CD4-positive, alpha-beta T cell treated with Interleukin-4 for 4 hours (primary cell): Measurements from ENCODE around the gene CLTB.
"Not testable (repeated sequence)": the region's sequence is repeated elsewhere in the genome, so short reads cannot be mapped to it uniquely, and the experiment has no call there.

Experiments
- DNase-seq: peaks from one replicate; pipeline ENCODE4 v3.0.0-alpha.2; 2020

CLTB gene

DNA sequence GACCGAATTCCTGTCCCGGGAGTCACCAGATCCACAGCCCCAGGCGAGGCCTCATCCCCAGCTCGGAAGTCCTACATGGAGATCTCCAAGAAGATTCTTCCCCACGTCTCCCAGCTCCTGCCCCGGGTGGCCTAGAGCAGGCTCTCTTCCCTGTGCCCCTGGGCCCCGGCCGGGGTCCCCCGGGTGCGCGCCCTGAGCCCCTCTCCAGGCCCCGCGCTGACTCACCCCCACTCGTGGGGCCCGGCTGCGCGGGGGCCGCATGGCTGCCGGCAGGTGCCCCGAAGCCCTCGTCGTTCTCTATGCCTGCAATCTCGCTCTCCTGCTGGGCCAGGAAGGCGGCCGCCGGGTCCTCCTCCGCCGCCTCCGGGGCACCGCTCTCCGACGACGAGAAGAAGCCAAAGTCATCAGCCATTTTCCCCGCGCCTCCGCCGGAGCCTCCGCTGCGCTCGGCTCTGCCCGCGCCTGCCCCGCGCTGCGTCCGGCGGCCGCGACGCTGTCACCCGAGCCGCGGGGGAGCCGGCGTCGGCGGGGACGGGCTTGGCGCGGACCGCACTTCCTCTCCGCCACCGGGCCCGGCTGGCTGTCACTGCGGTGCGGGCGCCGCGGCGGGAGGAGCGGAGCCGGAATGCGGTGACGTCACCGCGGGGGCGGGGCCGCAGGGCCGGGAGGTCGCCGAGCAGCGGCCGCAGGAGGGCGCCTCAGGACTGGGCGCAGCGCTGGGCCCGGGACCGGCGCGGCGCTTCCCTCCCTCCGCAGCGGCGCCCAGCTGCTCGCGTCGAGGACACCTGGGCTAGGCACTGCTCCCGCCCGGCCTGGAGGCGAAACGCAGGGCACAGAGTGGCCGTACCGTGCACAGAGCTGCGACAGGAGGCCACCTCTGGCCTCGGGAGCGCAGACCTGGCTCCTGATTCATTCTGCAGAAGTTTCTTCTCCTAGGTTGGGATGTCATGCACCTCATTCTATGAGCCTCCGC is at the start of gene CLTB:
TSS of gene CLTB (minus strand) at position 588 of the 973 bp plus-strand sequence. CDS start at position 412, 176 bp downstream.
- peak; percentile 84 for DNase-seq

- no peak for DNase-seq
Observed at GRCh38 chr5:176463113-176463764, 46.9 kb upstream of the CLTB start.

DNA sequence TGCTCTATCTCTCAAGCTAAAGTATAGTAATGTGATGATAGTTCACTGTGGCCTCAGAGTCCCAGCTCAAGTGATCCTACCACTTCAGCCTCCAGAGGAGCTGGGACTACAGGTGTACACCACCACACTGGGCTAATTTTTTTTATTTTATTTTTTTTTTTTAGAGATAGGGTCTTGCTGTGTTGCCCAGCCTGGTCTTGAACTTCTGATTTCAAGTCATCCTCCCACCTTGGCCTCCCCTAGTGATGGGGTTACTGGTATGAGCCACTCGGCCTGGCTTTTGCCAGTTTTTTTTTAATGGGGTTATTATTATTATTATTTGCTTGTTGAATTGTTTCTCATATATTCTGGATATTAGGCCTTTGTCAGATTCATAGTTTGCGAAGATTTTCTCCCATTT is 45.0 kb upstream of the CLTB start:
- DNase-seq: no peak

GRCh38 chr5:176458904-176459561 is 42.7 kb upstream of the CLTB start:
- no peak for DNase-seq

GRCh38 chr5:176454724-176455394 is 38.5 kb upstream of the CLTB start:
- no peak for DNase-seq

DNA sequence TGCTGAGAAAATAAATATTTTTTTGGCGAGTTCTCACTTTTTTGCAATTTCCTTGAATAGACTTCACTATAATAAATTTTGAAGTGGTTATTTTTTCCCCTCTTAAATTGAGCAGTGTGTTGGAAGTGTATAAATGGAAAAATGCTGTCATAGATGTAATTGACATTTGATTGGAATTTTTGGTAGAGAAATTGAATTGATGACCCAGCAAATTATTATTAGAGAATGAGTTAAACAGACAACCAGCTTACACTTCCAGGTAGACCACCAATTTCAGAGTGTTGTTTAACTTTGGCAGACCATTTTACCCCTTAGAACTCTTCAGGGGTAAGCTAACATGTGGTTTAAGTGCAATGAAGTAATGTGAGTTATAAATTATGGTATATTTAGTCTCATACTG is 33.7 kb upstream of the CLTB start:
- DNase-seq: no peak

DNA sequence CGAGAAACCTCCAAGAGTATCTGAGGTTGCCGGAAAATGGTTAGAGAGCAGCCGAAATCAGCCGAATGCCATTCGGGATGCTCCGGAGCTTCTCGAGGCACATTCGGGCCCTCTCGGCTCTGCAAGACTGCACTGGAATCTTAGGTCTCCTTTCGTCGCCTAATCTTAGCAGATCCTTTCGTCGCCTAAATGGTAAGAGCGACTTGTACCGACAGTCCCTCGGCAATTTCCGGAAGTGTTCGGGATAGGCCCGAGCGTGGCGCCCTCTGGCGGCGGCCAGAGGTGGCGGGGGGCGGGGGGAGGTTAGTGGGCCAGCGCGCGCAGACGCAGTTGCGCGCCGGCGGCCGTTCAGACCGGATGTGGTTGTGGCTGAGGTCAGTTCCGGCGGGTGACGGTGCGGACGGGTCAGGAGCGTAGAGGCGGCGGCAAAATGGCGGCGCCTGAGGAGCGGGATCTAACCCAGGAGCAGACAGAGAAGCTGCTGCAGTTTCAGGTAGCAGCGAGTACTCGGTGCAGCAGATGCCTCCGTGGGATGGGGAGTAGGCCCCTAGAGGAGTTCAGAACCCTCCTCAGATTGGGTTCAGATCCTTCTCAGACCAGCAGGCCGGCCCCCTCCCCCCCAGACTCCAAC is 31.8 kb upstream of the CLTB start, which contains the start of gene FAF2:
TSS of gene FAF2 (plus strand) at position 408 of the 631 bp plus-strand sequence. CDS start at position 431, 23 bp downstream.
- DNase-seq: peak; percentile 98

GRCh38 chr5:176447591-176447977 is 31.2 kb upstream of the CLTB start:
- no peak for DNase-seq

DNA sequence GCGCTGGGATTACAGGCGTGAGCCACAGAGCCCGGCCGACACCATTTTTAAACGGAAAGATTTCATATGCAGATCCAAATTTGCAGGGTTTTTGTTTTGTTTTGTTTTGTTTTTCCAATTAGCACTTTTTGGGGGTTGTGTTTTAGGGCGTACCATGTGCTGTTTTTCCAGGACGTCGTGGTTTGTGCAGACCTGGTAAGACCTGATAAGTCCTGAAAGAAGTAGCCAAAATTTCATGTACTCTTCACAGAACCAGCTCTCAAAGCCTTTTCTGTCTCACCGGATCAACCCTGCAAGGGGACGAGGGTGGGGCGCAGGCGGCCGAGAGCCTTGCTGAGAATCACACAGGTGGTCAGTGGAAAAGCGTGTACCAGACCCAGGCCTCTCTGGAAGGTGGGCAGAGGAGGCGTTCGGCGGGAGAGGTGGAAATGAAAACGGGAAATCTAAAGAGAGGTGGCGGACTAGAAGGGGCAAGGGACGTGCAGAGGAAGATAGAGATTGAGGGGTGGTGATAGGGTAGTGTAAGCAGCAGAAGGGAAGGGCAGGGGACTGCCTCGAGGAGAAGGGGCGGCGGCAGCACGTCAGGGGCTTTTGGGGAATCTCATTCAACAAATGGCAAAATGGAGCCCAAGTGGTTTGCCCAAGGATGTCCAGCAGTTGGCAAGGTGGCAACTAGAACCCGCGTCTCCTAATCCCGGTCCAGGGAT is 30.7 kb upstream of the CLTB start:
- no peak for DNase-seq

DNA sequence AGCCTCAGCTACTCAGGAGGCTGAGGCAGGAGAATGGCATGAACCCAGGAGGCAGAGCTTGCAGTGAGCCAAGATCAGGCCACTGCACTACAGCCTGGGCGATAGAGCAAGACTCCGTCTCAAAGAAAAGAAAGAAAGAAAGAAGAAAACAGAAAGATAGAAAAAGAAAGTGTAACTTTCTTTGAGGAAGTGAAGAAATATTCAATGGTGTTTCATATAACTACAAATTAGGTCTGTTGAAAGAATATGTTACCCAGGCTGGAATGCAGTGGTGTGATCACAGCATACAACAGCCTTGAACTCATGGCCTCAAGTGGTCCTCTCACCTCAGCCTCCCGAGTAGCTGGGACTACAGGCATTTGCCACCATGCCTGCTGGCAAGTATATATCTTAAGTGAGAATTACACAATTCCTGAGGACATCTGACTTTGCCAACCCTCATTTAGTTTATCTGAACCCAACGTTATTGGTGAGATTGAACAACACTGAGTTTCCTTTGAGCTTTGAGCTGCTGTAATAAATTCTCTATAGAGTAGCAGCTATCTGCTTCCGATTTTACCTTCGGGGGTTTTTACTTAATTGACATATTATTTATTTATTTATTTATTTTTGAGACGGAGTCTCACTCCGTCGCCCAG is 29.8 kb upstream of the CLTB start:
- no peak for DNase-seq

DNA sequence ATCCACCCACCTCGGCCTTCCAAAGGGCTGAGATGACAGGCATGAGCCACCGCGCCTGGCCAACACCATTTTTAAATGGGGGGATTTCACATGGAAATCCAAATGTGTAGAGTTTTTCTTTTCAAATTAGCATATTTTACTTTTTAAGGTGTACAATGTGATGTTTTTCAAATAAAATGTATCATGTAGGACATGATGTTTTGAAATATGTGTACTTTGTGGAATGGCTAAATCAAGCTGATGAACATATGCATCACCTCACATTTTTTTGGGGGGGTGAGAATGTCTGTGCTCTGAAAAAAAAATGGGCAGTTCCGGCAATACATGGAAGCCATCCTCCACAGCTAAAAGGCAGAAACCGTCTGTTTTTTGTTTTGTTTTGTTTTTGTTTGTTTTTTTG is 28.4 kb upstream of the CLTB start:
- no peak for DNase-seq

- not testable (repeated sequence) for DNase-seq
Observed at GRCh38 chr5:176442911-176443310, 26.6 kb upstream of the CLTB start.

- DNase-seq: no peak
Observed at GRCh38 chr5:176441921-176442323, 25.6 kb upstream of the CLTB start.

GRCh38 chr5:176440927-176441706 is 24.8 kb upstream of the CLTB start:
- no peak for DNase-seq

- no peak for DNase-seq
Observed at GRCh38 chr5:176438959-176439757, 22.8 kb upstream of the CLTB start.

DNA sequence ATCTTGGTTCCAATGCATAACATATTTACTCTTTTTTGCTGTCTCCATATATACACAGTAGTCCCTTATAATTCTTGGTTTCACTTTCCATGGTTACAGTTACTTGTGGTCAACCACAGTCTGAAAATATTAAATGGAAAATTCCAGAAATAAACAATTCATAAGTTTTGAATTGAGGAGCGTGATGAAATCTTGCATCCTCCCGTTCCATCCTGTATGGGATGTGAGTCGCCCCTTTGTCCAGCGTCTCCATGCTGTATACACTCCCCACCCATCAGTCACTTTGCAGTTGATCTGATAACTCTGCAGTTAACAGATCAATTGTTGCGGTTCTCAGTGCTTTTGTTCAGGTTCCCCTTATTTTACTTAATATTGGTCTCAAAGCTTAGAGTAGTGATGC is 20.3 kb upstream of the CLTB start:
- no peak for DNase-seq

- no peak for DNase-seq
Observed at GRCh38 chr5:176432707-176433106, 16.4 kb upstream of the CLTB start.

GRCh38 chr5:176429972-176430371 is 13.6 kb upstream of the CLTB start:
- DNase-seq: no peak

- DNase-seq: no peak
Observed at GRCh38 chr5:176427971-176428370, 11.6 kb upstream of the CLTB start.
